Activated naive CD8-positive, alpha-beta T cell treated with anti-CD3 and anti-CD28 coated beads, Interleukin-2, amount 50 U/mL, for 24 hours (primary cell): ENCODE data around the gene ECPAS.
A peak's percentile ranks its signal among the peaks of the same experiment; 100 is the strongest.
"Not testable (repeated sequence)": the region's sequence is repeated elsewhere in the genome, so short reads cannot be mapped to it uniquely, and the experiment has no call there.

Experiments
- ATAC-seq: fragments of 150-1000 bp; cut with Tn5 transposase; one replicate; pipeline ENCODE4 v1.10.0; 2021
- DNase-seq: peaks from one replicate; pipeline ENCODE4 v3.0.0; 2021
- H3K27ac Mint-ChIP-seq: one replicate; pipeline ENCODE4 v1.8.0; 2021; ENCODE audit warnings: mild to moderate bottlenecking, mixed read lengths
- H3K27me3 Mint-ChIP-seq: one replicate; pipeline ENCODE4 v1.8.0; 2021; ENCODE audit warnings: mixed read lengths
- H3K36me3 Mint-ChIP-seq: one replicate; pipeline ENCODE4 v1.8.0; 2021; ENCODE audit warnings: low read depth, mixed read lengths
- H3K4me1 Mint-ChIP-seq: one replicate; pipeline ENCODE4 v1.8.0; 2021; ENCODE audit warnings: mixed read lengths
- H3K4me3 Mint-ChIP-seq: one replicate; pipeline ENCODE4 v1.8.0; 2021; ENCODE audit warnings: mild to moderate bottlenecking, moderate library complexity, mixed read lengths
- H3K9me3 Mint-ChIP-seq: one replicate; pipeline ENCODE4 v1.8.0; 2021; ENCODE audit warnings: mixed read lengths

ECPAS gene

DNA sequence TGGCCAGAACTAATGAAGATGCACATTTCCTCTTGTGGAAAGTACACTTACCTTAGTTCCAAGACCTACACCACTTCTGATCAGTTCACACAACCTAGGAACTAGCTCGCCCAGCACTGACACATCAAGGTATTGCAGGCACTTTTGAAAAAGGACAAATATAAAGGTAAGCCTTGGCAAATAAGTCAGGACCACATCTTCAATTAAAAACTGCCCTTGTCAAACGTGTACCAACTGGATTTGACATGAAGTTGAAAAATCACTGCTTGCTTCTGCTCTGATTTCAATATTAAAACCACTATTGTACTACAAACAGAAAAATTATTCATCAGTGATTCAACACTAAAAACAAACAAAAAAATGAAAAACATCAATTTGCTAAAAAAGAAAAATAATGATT lies 109.1 kb downstream of the ECPAS start:
- no peak for ATAC-seq

DNA sequence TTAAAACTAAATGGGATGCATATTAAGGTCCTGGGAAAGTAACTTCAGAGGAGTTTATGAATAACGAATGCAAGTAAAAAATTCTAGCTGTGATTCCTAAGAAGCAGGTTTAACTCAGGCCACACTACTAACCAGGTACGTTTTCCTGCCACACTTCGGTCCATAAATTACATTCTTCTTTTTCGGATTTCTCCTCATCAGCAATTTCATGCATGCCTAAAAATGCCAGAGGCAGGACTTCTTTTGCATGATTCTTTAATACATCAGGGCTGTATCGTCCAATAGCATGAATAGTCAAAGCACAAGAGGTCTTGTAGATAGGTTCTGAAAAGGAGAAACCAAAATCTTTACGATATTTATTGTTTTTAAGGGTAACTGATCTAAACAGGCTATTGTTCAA lies 111.9 kb downstream of the ECPAS start:
- DNase-seq (no peak), ATAC-seq (no peak)
- H3K9me3 Mint-ChIP-seq, result no peaks in the 10 kb centered on the region
- H3K27me3 Mint-ChIP-seq, result no peaks in the 10 kb centered on the region
- no peak overlapping the region for H3K4me3 Mint-ChIP-seq
- no peaks in the 10 kb centered on the region for H3K4me1 Mint-ChIP-seq
- H3K27ac Mint-ChIP-seq, result no peak overlapping the region
- H3K36me3 Mint-ChIP-seq, result peaks cover 88% of the 10 kb centered on the region

More for the DNA sequence above, 109.1 kb downstream of the ECPAS start:
- peaks cover 80% of the 10 kb centered on the region for H3K36me3 Mint-ChIP-seq
- no peak for DNase-seq
- no peaks in the 10 kb centered on the region for H3K4me1 Mint-ChIP-seq
- no peak overlapping the region for H3K4me3 Mint-ChIP-seq
- no peaks in the 10 kb centered on the region for H3K27me3 Mint-ChIP-seq
- no peaks in the 10 kb centered on the region for H3K9me3 Mint-ChIP-seq
- H3K27ac Mint-ChIP-seq, result no peak overlapping the region

GRCh38 chr9:111366978-111367377 lies 117.2 kb downstream of the ECPAS start:
- Mint-ChIP-seq H3K36me3 (peaks cover 81% of the 10 kb centered on the region), H3K27ac (no peak overlapping the region), H3K27me3 (no peaks in the 10 kb centered on the region)

DNA sequence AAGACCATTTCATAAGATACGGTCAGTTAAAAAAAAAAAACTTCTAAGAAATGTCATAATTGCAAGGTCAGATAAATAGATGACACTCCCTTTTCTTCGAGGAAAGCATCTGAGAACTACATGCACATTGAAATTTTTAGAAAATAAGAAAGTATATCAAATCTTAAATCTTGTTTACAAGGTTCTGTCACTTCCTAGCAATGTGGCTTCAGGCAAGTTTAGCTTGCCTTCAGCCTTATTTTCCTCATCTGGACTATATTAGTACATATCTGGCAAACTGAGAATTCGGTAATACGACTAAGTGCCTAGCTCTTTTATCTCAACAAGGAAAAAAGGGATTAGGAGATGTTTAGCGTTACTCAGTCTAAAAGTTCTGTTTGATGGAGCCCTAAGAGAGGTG lies 121.7 kb downstream of the ECPAS start:
- Mint-ChIP-seq H3K36me3 (peaks cover 62% of the 10 kb centered on the region), H3K4me3 (no peak overlapping the region), H3K27me3 (no peaks in the 10 kb centered on the region), H3K4me1 (no peaks in the 10 kb centered on the region), H3K27ac (no peak overlapping the region), H3K9me3 (no peaks in the 10 kb centered on the region)
- ATAC-seq (no peak), DNase-seq (no peak)

More at GRCh38 chr9:111366978-111367377, 117.2 kb downstream of the ECPAS start:
- Mint-ChIP-seq H3K4me1 (no peaks in the 10 kb centered on the region), H3K4me3 (no peak overlapping the region), H3K9me3 (no peaks in the 10 kb centered on the region)
- DNase-seq, result no peak
- ATAC-seq, result no peak

DNA sequence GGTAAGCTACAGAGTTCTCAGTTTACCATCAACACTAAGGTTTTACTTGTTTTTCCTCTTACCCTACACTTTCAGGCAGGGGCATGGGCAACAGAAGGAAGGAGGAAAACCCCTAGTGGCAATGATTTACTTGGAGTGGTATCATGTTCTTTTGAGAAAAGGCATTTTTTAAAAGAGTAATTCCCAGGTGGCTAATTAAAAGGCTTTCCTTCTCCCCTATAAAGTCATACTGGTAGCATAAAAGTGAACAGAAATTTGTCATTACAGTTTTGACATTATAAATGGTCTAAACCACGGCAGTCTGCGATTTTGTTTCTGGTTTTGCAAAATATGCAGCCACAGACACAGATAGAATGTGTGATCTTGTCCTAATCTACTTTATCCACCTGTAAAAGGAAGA lies 123.3 kb downstream of the ECPAS start:
- no peak overlapping the region for H3K27ac Mint-ChIP-seq
- DNase-seq (no peak), ATAC-seq (no peak)
- peaks cover 54% of the 10 kb centered on the region for H3K36me3 Mint-ChIP-seq
- H3K4me1 Mint-ChIP-seq, result peaks cover 11% of the 10 kb centered on the region
- no peaks in the 10 kb centered on the region for H3K9me3 Mint-ChIP-seq
- no peaks in the 10 kb centered on the region for H3K27me3 Mint-ChIP-seq
- no peak overlapping the region for H3K4me3 Mint-ChIP-seq

GRCh38 chr9:111356481-111357244 lies 127.5 kb downstream of the ECPAS start:
- ATAC-seq (peak; percentile 78), DNase-seq (no peak)
- Mint-ChIP-seq H3K4me3 (no peak overlapping the region), H3K4me1 (peaks cover 11% of the 10 kb centered on the region), H3K36me3 (peaks cover 16% of the 10 kb centered on the region), H3K27me3 (peaks cover 1% of the 10 kb centered on the region), H3K9me3 (peaks cover 10% of the 10 kb centered on the region), H3K27ac (no peak overlapping the region)

GRCh38 chr9:111352545-111352944 lies 131.6 kb downstream of the ECPAS start:
- no peak overlapping the region for H3K4me3 Mint-ChIP-seq
- ATAC-seq (no peak), DNase-seq (no peak)
- H3K27me3 Mint-ChIP-seq, result peaks cover 5% of the 10 kb centered on the region
- peaks cover 11% of the 10 kb centered on the region for H3K4me1 Mint-ChIP-seq
- H3K9me3 Mint-ChIP-seq, result peaks cover 10% of the 10 kb centered on the region
- H3K27ac Mint-ChIP-seq, result no peak overlapping the region
- no peaks in the 10 kb centered on the region for H3K36me3 Mint-ChIP-seq

- DNase-seq (no peak), ATAC-seq (no peak)
- Mint-ChIP-seq H3K4me3 (no peak overlapping the region), H3K36me3 (no peaks in the 10 kb centered on the region), H3K9me3 (peaks cover 10% of the 10 kb centered on the region), H3K27me3 (peaks cover 7% of the 10 kb centered on the region), H3K4me1 (no peaks in the 10 kb centered on the region), H3K27ac (no peak overlapping the region)
Measured at GRCh38 chr9:111350556-111350955, 133.6 kb downstream of the ECPAS start.

- ATAC-seq (no peak), DNase-seq (no peak)
- Mint-ChIP-seq H3K9me3 (peaks cover 10% of the 10 kb centered on the region), H3K4me3 (no peak overlapping the region), H3K4me1 (no peaks in the 10 kb centered on the region), H3K27ac (no peak overlapping the region), H3K36me3 (no peaks in the 10 kb centered on the region), H3K27me3 (peaks cover 7% of the 10 kb centered on the region)
Measured at GRCh38 chr9:111349766-111350165, 134.4 kb downstream of the ECPAS start.

DNA sequence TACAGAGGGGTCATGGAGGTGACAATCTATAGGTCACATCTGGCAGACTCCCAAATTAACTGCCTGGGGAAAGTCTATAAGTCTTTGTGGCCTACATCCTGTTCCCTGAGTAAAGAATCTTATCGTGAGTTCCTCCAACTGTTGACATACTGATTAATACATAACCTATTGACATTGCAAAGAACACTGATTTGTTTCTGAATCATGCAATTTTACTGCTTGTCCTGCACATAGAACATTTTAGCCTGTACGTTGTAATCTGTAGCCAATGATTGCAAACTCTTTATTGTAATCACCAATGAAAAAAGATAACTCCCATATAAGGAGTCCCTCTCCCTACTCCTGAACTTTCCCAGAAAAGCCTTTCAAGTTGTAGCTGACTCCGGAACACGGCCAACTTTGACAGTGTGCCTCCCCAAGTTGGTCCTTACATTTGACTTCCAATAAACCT lies 135.3 kb downstream of the ECPAS start:
- ATAC-seq (no peak), DNase-seq (no peak)
- no peaks in the 10 kb centered on the region for H3K4me1 Mint-ChIP-seq
- H3K4me3 Mint-ChIP-seq, result no peak overlapping the region
- H3K9me3 Mint-ChIP-seq, result peaks cover 10% of the 10 kb centered on the region
- no peak overlapping the region for H3K27ac Mint-ChIP-seq
- peaks cover 7% of the 10 kb centered on the region for H3K27me3 Mint-ChIP-seq
- H3K36me3 Mint-ChIP-seq, result no peaks in the 10 kb centered on the region

GRCh38 chr9:111334318-111334863 lies 149.8 kb downstream of the ECPAS start:
- not testable (repeated sequence) for H3K27ac Mint-ChIP-seq, H3K9me3 Mint-ChIP-seq, H3K36me3 Mint-ChIP-seq, ATAC-seq, H3K4me3 Mint-ChIP-seq, H3K4me1 Mint-ChIP-seq, DNase-seq
- peaks cover 11% of the 10 kb centered on the region for H3K27me3 Mint-ChIP-seq

DNA sequence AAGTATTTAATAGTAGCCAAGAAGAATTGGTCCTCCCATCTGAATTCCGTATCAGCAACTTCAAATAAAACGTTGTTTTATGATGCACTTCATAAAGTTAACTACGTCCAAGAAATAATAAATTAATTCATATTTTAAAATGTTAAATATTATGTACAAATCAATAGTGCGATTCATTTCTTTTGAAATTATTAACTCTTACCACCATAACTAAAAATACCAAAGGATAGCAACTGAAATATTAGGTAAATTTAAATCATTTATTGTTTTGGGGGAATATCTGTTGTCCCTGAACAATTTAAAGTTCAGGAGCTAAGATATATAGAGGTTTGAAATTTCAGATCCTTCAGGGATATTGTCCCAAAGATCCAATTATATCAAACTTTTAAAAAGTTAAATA lies 154.1 kb downstream of the ECPAS start, which contains the start of gene OR2K2:
TSS of gene OR2K2 (minus strand) at position 101 of the 400 bp plus-strand sequence. CDS start 1,791 bp downstream, outside the sequence.
- Mint-ChIP-seq H3K9me3 (no peaks in the 10 kb centered on the region), H3K4me1 (peaks cover 4% of the 10 kb centered on the region), H3K4me3 (no peak within 1 kb of the TSS), H3K36me3 (no peaks in the 10 kb centered on the region), H3K27ac (no peak within 1 kb of the TSS), H3K27me3 (peaks cover 3% of the 10 kb centered on the region)
- DNase-seq (no peak), ATAC-seq (no peak)

DNA sequence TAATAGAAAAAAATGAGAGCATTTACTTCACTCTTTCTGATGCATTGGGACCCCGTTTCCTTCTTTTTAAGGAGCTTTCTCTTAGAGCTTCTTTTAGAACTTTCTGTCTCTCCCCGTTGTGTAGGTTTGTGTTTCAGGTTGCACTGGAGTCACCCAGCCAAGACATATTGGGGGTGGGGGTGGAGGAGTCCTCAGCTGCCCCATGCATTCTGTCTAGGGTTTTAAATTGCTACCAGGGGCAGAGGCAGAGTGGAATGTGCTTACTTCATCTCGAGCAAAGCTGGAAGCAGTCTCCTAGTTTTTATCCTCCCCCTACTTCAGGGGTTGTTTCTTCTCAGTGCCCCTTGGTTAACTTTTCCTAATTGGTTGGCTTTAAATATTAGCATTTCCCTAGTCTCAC lies 163.6 kb downstream of the ECPAS start:
- no peaks in the 10 kb centered on the region for H3K4me1 Mint-ChIP-seq
- H3K27me3 Mint-ChIP-seq, result peaks cover 3% of the 10 kb centered on the region
- no peak for DNase-seq
- no peaks in the 10 kb centered on the region for H3K36me3 Mint-ChIP-seq
- H3K27ac Mint-ChIP-seq, result no peak overlapping the region
- H3K4me3 Mint-ChIP-seq, result no peak overlapping the region
- ATAC-seq, result no peak
- H3K9me3 Mint-ChIP-seq, result peaks cover 7% of the 10 kb centered on the region

DNA sequence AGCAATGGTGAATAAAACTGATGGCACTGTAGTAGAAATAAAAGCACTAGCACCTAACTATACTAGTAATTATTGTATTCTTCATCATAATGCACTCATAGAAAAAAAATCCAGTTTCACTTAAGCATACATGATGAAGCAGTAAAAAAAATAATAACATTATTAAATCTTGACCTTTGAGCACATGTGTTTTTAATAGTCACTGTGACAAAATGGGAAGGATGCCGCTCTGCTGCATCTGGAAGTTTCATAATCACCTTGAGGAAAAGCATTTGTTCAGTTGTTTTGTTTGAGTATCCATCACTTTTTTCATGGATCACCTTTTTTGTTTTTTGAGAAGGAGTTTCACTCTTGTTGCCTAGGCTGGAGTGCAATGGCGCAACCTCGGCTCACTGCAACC lies 167.4 kb downstream of the ECPAS start:
- Mint-ChIP-seq H3K4me3 (no peak overlapping the region), H3K27ac (no peak overlapping the region), H3K4me1 (no peaks in the 10 kb centered on the region), H3K36me3 (no peaks in the 10 kb centered on the region), H3K9me3 (peaks cover 4% of the 10 kb centered on the region), H3K27me3 (peaks cover 5% of the 10 kb centered on the region)
- DNase-seq (no peak), ATAC-seq (no peak)
